ENCODE results near the gene IRF2BP2. TPM values are rescaled to one million over a fixed set of nuclear protein-coding genes. Genes with fewer than 3 reads are reported as not detected.

Gene IRF2BP2
- total RNA-seq, 1 experiment from 2014 or later, result 122 TPM

- Histone ChIP-seq H3K27me3 (ENCODE audit: insufficient read depth, low read depth) (no peaks in the 10 kb centered on the region), H3F3A (ENCODE audit: insufficient read depth, low read depth) (peaks cover 60% of the 10 kb centered on the region), H3K4me3 (peak overlapping the region; percentile 69), H2AFZ (peak overlapping the region; percentile 57), H3K36me3 (ENCODE audit: low read depth) (peaks cover 13% of the 10 kb centered on the region; the same call in 1 of the 2 replicates), H3K79me2 (ENCODE audit: low read depth) (peaks cover 69% of the 10 kb centered on the region), H3K9me2 (ENCODE audit: insufficient read depth) (no peaks in the 10 kb centered on the region), H3K27ac (peak overlapping the region; percentile 99), H3K4me1 (replicated peaks; ENCODE audit: insufficient read depth) (peaks cover 59% of the 10 kb centered on the region), H3K4me2 (peak overlapping the region; percentile 92), H4K20me1 (ENCODE audit: insufficient read depth) (no peaks in the 10 kb centered on the region), H3K9me3 (ENCODE audit: insufficient read depth, low read depth) (0 out of 2 replicates have a peak, but pooled peaks cover 2% of the 10 kb centered on the region)
- TF ChIP-seq CTCF (conservative IDR thresholded peaks at IDR 0.05) (no peak), EZH2 (IDR thresholded peaks at IDR 0.05; ENCODE audit: low read depth) (no peak)
- BruUV-seq (replicated peaks), result no TSS peak
- DNase-seq, result peak; percentile 50 to 95
- intact Hi-C loops (cut with micrococcal nuclease; ENCODE audit: unreplicated experiment), result loop anchor here (2.0 to 5.0 kb wide), 4 partner anchors 210 to 340 kb away; no protein-coding TSS in a partner anchor
- POLR2A ChIA-PET (ENCODE audit: unreplicated experiment), result interaction anchor here (0.5 to 3.9 kb wide), 6 partner anchors 34 to 284 kb away, joined by 3 to 57 read pairs (median 6); partner anchors contain the start of gene COA6
- CTCF ChIA-PET, result interaction anchor here (0.5 to 0.6 kb wide), 3 partner anchors 44 to 152 kb away, joined by 3 to 14 read pairs (median 3); no protein-coding TSS in a partner anchor
Observed at GRCh38 chr1:234656944-234657654, 47.1 kb upstream of the IRF2BP2 start.

- peak overlapping the region; percentile 57 for H2AFZ ChIP-seq
- no peaks in the 10 kb centered on the region for H3K27me3 ChIP-seq (ENCODE audit: insufficient read depth, low read depth)
- H3F3A ChIP-seq (ENCODE audit: insufficient read depth, low read depth), result peaks cover 60% of the 10 kb centered on the region
- TSS peak; percentile 65 for BruUV-seq (replicated peaks)
- peaks cover 13% of the 10 kb centered on the region; the same call in 1 of the 2 replicates for H3K36me3 ChIP-seq (ENCODE audit: low read depth)
- H3K4me2 ChIP-seq, result peak overlapping the region; percentile 92
- H3K9me2 ChIP-seq (ENCODE audit: insufficient read depth), result no peaks in the 10 kb centered on the region
- no peaks in the 10 kb centered on the region for H4K20me1 ChIP-seq (ENCODE audit: insufficient read depth)
- TF ChIP-seq EZH2 (IDR thresholded peaks at IDR 0.05; ENCODE audit: low read depth) (no peak), CTCF (conservative IDR thresholded peaks at IDR 0.05) (no peak)
- ChIA-PET POLR2A (ENCODE audit: unreplicated experiment) (interaction anchor here (0.6 to 3.9 kb wide), 5 partner anchors 34 to 231 kb away, joined by 3 to 57 read pairs (median 4); no protein-coding TSS in a partner anchor), CTCF (interaction anchor here (0.6 to 1.0 kb wide), 4 partner anchors 37 to 161 kb away, joined by 3 to 14 read pairs (median 4); no protein-coding TSS in a partner anchor)
- H3K4me1 ChIP-seq (replicated peaks; ENCODE audit: insufficient read depth), result peaks cover 59% of the 10 kb centered on the region
- H3K9me3 ChIP-seq (ENCODE audit: insufficient read depth, low read depth), result 0 out of 2 replicates have a peak, but pooled peaks cover 3% of the 10 kb centered on the region
- peak overlapping the region; percentile 99 for H3K27ac ChIP-seq
- H3K4me3 ChIP-seq, result peak overlapping the region; percentile 69
- H3K79me2 ChIP-seq (ENCODE audit: low read depth), result peaks cover 62% of the 10 kb centered on the region
- DNase-seq, result no peak
- intact Hi-C loops (cut with micrococcal nuclease; ENCODE audit: unreplicated experiment), result loop anchor here (2.0 to 5.0 kb wide), 4 partner anchors 211 to 341 kb away; no protein-coding TSS in a partner anchor
Observed at GRCh38 chr1:234656070-234656895, 46.3 kb upstream of the IRF2BP2 start.

All from PC-9 (cell line).